ENCODE measurements around the gene RANBP3L. TPM values are rescaled to one million over a fixed set of nuclear protein-coding genes. Genes with fewer than 3 reads are reported as not detected.

RANBP3L gene
- total RNA-seq, 1 experiment from 2014 or later = 0.20 TPM

DNA sequence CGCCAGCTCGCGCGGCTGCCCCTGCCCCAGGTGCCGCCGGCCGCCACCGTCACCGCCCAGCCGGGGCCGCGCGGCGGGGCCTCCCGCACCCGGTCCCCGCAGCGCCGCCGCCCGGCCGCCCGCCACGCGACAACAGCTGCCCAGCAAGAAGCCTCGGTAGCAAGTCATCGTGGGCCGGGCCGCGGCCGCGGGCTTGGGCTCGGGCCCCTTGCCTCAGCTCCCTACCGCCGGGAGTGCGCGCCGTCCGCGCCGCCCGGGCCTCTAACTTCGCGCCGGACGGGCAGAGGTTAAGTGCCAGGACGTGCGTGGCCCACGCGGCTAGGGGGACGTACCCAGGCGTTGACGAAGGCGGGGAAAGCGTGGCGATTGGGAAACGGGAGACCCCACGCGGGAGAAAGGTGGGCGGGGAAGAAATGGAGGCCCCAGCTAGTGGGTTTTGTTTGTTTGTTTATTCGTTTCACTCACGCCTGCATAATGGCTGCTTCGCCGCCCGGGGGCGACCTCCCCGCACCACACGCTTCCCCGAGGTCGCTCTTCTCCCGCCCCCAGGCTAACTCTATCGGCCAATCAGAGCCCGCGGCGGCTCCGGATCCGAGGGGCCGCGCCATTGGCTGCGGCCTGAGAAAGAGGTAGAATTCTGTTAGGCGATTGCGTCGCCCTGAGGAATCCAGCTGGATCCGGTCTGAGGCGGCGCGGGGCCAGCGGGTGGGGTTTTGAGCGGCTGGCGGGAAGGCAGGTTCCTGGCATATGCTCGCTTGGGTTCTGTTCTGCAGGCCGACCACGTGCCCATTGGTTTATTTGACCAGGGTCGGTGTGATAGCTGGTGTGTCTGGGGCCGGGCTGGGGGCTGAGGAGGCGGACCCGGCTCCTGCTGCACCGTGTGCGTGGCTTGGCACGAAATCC lies 59.8 kb downstream of the RANBP3L start, which contains the start of gene NADK2:
TSS of gene NADK2 (minus strand) at position 295 of the 903 bp plus-strand sequence. CDS start at position 168, 127 bp downstream.
- ChIA-PET CTCF (interaction anchor here (0.6 to 2.0 kb wide), 23 partner anchors 10 to 1414 kb away, joined by 3 to 16 read pairs (median 4); no protein-coding TSS in a partner anchor), POLR2A (interaction anchor here (0.5 to 1.4 kb wide), 11 partner anchors 12 to 176 kb away, joined by 3 to 8 read pairs (median 3); no protein-coding TSS in a partner anchor)
- Mint-ChIP-seq H3K4me1 (ENCODE audit: low read depth, unreplicated experiment) (peaks cover 50% of the 10 kb centered on the region), H3K27ac (ENCODE audit: unreplicated experiment) (peak within 1 kb of the TSS; percentile 99), H3K4me3 (ENCODE audit: unreplicated experiment) (peak within 1 kb of the TSS; percentile 87), H3K9me3 (ENCODE audit: unreplicated experiment) (no peaks in the 10 kb centered on the region), H3K27me3 (ENCODE audit: insufficient read depth, unreplicated experiment) (no peaks in the 10 kb centered on the region), H3K36me3 (ENCODE audit: insufficient read depth, unreplicated experiment) (peaks cover 23% of the 10 kb centered on the region)
- DNase-seq = peak; percentile 97 to 98
- Histone ChIP-seq H3K4me3 (ENCODE audit: low read depth, low read length) (peak within 1 kb of the TSS; percentile 90), H3K27me3 (replicated peaks; ENCODE audit: control insufficient read depth, insufficient read depth, low read length) (no peaks in the 10 kb centered on the region), H3K36me3 (ENCODE audit: control insufficient read depth, insufficient read depth, low read length) (no peaks in the 10 kb centered on the region), H3K9me3 (no peaks in the 10 kb centered on the region), H3K4me1 (peaks cover 44% of the 10 kb centered on the region)
- intact Hi-C loops (cut with micrococcal nuclease; ENCODE audit: unreplicated experiment) = loop anchor here (1.0 to 10.0 kb wide), 9 partner anchors 12 to 453 kb away; no protein-coding TSS in a partner anchor
- BruUV-seq (replicated peaks) = no TSS peak
- TF ChIP-seq, protein P1, sequence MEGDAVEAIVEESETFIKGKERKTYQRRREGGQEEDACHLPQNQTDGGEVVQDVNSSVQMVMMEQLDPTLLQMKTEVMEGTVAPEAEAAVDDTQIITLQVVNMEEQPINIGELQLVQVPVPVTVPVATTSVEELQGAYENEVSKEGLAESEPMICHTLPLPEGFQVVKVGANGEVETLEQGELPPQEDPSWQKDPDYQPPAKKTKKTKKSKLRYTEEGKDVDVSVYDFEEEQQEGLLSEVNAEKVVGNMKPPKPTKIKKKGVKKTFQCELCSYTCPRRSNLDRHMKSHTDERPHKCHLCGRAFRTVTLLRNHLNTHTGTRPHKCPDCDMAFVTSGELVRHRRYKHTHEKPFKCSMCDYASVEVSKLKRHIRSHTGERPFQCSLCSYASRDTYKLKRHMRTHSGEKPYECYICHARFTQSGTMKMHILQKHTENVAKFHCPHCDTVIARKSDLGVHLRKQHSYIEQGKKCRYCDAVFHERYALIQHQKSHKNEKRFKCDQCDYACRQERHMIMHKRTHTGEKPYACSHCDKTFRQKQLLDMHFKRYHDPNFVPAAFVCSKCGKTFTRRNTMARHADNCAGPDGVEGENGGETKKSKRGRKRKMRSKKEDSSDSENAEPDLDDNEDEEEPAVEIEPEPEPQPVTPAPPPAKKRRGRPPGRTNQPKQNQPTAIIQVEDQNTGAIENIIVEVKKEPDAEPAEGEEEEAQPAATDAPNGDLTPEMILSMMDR (IDR thresholded peaks at IDR 0.05; ENCODE audit: insufficient read depth in 1 of 2, low read depth in 1 of 2, low read length in 1 of 2, severe bottlenecking in 1 of 2, unreplicated experiment in 1 of 2) = peak; percentile 64 to 80

GRCh38 chr5:36240779-36241630 lies 60.7 kb downstream of the RANBP3L start:
- H3K4me1 Mint-ChIP-seq (ENCODE audit: low read depth, unreplicated experiment) = peaks cover 56% of the 10 kb centered on the region
- Histone ChIP-seq H3K4me3 (ENCODE audit: low read depth, low read length) (peak overlapping the region; percentile 90), H3K4me1 (peaks cover 46% of the 10 kb centered on the region), H3K9me3 (no peaks in the 10 kb centered on the region), H3K27me3 (replicated peaks; ENCODE audit: control insufficient read depth, insufficient read depth, low read length) (no peaks in the 10 kb centered on the region), H3K36me3 (ENCODE audit: control insufficient read depth, insufficient read depth, low read length) (no peaks in the 10 kb centered on the region)
- CTCF ChIA-PET = interaction anchor here (0.6 to 2.0 kb wide), 21 partner anchors 11 to 455 kb away, joined by 3 to 16 read pairs (median 4); no protein-coding TSS in a partner anchor
- POLR2A ChIA-PET = interaction anchor here (0.6 to 1.4 kb wide), 7 partner anchors 11 to 1322 kb away, joined by 3 to 7 read pairs (median 3); no protein-coding TSS in a partner anchor
- H3K27me3 Mint-ChIP-seq (ENCODE audit: insufficient read depth, unreplicated experiment) = no peaks in the 10 kb centered on the region
- peak; percentile 63 to 73 for DNase-seq
- TF ChIP-seq, protein P1 (IDR thresholded peaks at IDR 0.05; ENCODE audit: insufficient read depth in 1 of 2, low read depth in 1 of 2, low read length in 1 of 2, severe bottlenecking in 1 of 2, unreplicated experiment in 1 of 2) = peak in 1 of 2 experiments; percentile 12
- intact Hi-C loops (cut with micrococcal nuclease; ENCODE audit: unreplicated experiment) = loop anchor here (1.0 to 10.0 kb wide), 4 partner anchors 27 to 454 kb away; no protein-coding TSS in a partner anchor
- peak overlapping the region; percentile 99 for H3K27ac Mint-ChIP-seq (ENCODE audit: unreplicated experiment)
- H3K9me3 Mint-ChIP-seq (ENCODE audit: unreplicated experiment) = no peaks in the 10 kb centered on the region
- BruUV-seq (replicated peaks) = no TSS peak
- peak overlapping the region; percentile 87 for H3K4me3 Mint-ChIP-seq (ENCODE audit: unreplicated experiment)
- H3K36me3 Mint-ChIP-seq (ENCODE audit: insufficient read depth, unreplicated experiment) = peaks cover 23% of the 10 kb centered on the region

All from Caco-2 (cell line).